Central memory CD8-positive, alpha-beta T cell (primary cell): ENCODE results near the gene CMIP.
A peak's percentile ranks its signal among the peaks of the same experiment; 100 is the strongest.

Experiments
- ATAC-seq: fragments of 150-1000 bp; cut with Tn5 transposase; replicated peaks from 2 replicates; pipeline ENCODE4 v1.10.0; 2022; ENCODE audit warnings: mild to moderate bottlenecking, moderate FRiP score, moderate number of reproducible peaks; ENCODE audit not compliant: poor library complexity, severe bottlenecking; ENCODE audit errors: extremely low read depth
- DNase-seq, 2 donors: peaks; one replicate each; pipeline ENCODE4 v3.0.0; 2021; ENCODE audit warnings: low spot score in 2 of 2
- H3K27ac Mint-ChIP-seq: one replicate; pipeline ENCODE4 v1.8.0; 2022; ENCODE audit warnings: low read depth, mild to moderate bottlenecking, moderate library complexity, mixed read lengths
- H3K27me3 Mint-ChIP-seq: one replicate; pipeline ENCODE4 v1.8.0; 2022; ENCODE audit warnings: mixed read lengths
- H3K36me3 Mint-ChIP-seq: one replicate; pipeline ENCODE4 v1.8.0; 2022; ENCODE audit warnings: mild to moderate bottlenecking, moderate library complexity, mixed read lengths; ENCODE audit not compliant: insufficient read depth
- H3K4me1 Mint-ChIP-seq: one replicate; pipeline ENCODE4 v1.8.0; 2022; ENCODE audit warnings: mixed read lengths
- H3K4me3 Mint-ChIP-seq: one replicate; pipeline ENCODE4 v1.8.0; 2022; ENCODE audit warnings: mild to moderate bottlenecking, moderate library complexity, mixed read lengths
- H3K9me3 Mint-ChIP-seq: one replicate; pipeline ENCODE4 v1.8.0; 2022; ENCODE audit warnings: mixed read lengths

The CMIP gene

GRCh38 chr16:81472391-81472790 lies 27.8 kb downstream of the CMIP start:
- H3K27ac Mint-ChIP-seq = peak overlapping the region; percentile 84
- peaks cover 26% of the 10 kb centered on the region for H3K36me3 Mint-ChIP-seq

GRCh38 chr16:81473066-81473488 lies 28.5 kb downstream of the CMIP start:
- Mint-ChIP-seq H3K4me1 (peaks cover 88% of the 10 kb centered on the region), H3K36me3 (peaks cover 29% of the 10 kb centered on the region), H3K27ac (peak overlapping the region; percentile 84), H3K4me3 (peak overlapping the region; percentile 37), H3K9me3 (no peaks in the 10 kb centered on the region), H3K27me3 (no peaks in the 10 kb centered on the region)
- DNase-seq (no peak), ATAC-seq (no peak)

More at GRCh38 chr16:81472391-81472790, 27.8 kb downstream of the CMIP start:
- Mint-ChIP-seq H3K4me1 (peaks cover 84% of the 10 kb centered on the region), H3K4me3 (no peak overlapping the region), H3K27me3 (no peaks in the 10 kb centered on the region), H3K9me3 (no peaks in the 10 kb centered on the region)
- ATAC-seq (no peak), DNase-seq (no peak)

- Mint-ChIP-seq H3K27ac (peak overlapping the region; percentile 84), H3K36me3 (peaks cover 26% of the 10 kb centered on the region), H3K4me1 (peaks cover 86% of the 10 kb centered on the region), H3K27me3 (no peaks in the 10 kb centered on the region), H3K4me3 (no peak overlapping the region), H3K9me3 (no peaks in the 10 kb centered on the region)
- ATAC-seq (no peak), DNase-seq (no peak)
These were observed 28.9 kb downstream of the CMIP start for GRCh38 chr16:81473558-81473957.

GRCh38 chr16:81473969-81474959 lies 29.7 kb downstream of the CMIP start:
- H3K4me1 Mint-ChIP-seq = peaks cover 86% of the 10 kb centered on the region
- DNase-seq (no peak), ATAC-seq (no peak)
- no peak overlapping the region for H3K4me3 Mint-ChIP-seq
- no peaks in the 10 kb centered on the region for H3K27me3 Mint-ChIP-seq
- H3K36me3 Mint-ChIP-seq = peaks cover 23% of the 10 kb centered on the region
- no peaks in the 10 kb centered on the region for H3K9me3 Mint-ChIP-seq
- peak overlapping the region; percentile 84 for H3K27ac Mint-ChIP-seq

GRCh38 chr16:81477697-81478693 lies 33.4 kb downstream of the CMIP start:
- H3K27me3 Mint-ChIP-seq = no peaks in the 10 kb centered on the region
- ATAC-seq (no peak), DNase-seq (no peak)
- peaks cover 15% of the 10 kb centered on the region for H3K36me3 Mint-ChIP-seq
- peak overlapping the region; percentile 76 for H3K27ac Mint-ChIP-seq
- H3K4me1 Mint-ChIP-seq = peaks cover 80% of the 10 kb centered on the region
- peaks cover 3% of the 10 kb centered on the region for H3K9me3 Mint-ChIP-seq
- H3K4me3 Mint-ChIP-seq = peak overlapping the region; percentile 49

GRCh38 chr16:81478876-81479511 lies 34.4 kb downstream of the CMIP start:
- ATAC-seq (peak; percentile 21), DNase-seq (no peak)
- Mint-ChIP-seq H3K27ac (peak overlapping the region; percentile 76), H3K36me3 (peaks cover 13% of the 10 kb centered on the region), H3K9me3 (peaks cover 5% of the 10 kb centered on the region), H3K4me3 (no peak overlapping the region), H3K4me1 (peaks cover 81% of the 10 kb centered on the region), H3K27me3 (no peaks in the 10 kb centered on the region)

- peak overlapping the region; percentile 76 for H3K27ac Mint-ChIP-seq
- peaks cover 5% of the 10 kb centered on the region for H3K9me3 Mint-ChIP-seq
- ATAC-seq (no peak), DNase-seq (no peak)
- H3K4me3 Mint-ChIP-seq = no peak overlapping the region
- peaks cover 76% of the 10 kb centered on the region for H3K4me1 Mint-ChIP-seq
- no peaks in the 10 kb centered on the region for H3K27me3 Mint-ChIP-seq
- H3K36me3 Mint-ChIP-seq = peaks cover 13% of the 10 kb centered on the region
These were observed 36.1 kb downstream of the CMIP start for GRCh38 chr16:81480606-81481206.

- Mint-ChIP-seq H3K36me3 (peaks cover 13% of the 10 kb centered on the region), H3K27ac (peak overlapping the region; percentile 76)
- DNase-seq = no peak
These were observed 36.7 kb downstream of the CMIP start for GRCh38 chr16:81481207-81481821.

GRCh38 chr16:81482329-81483063 lies 37.9 kb downstream of the CMIP start:
- Mint-ChIP-seq H3K4me3 (no peak overlapping the region), H3K27ac (peak overlapping the region; percentile 76)

More at GRCh38 chr16:81481207-81481821, 36.7 kb downstream of the CMIP start:
- ATAC-seq = peak; percentile 53
- Mint-ChIP-seq H3K27me3 (no peaks in the 10 kb centered on the region), H3K4me3 (peak overlapping the region; percentile 25), H3K9me3 (peaks cover 5% of the 10 kb centered on the region), H3K4me1 (peaks cover 75% of the 10 kb centered on the region)

GRCh38 chr16:81483064-81483969 lies 38.7 kb downstream of the CMIP start:
- no peak overlapping the region for H3K4me3 Mint-ChIP-seq
- H3K27me3 Mint-ChIP-seq = no peaks in the 10 kb centered on the region
- DNase-seq = no peak
- peaks cover 5% of the 10 kb centered on the region for H3K9me3 Mint-ChIP-seq
- H3K27ac Mint-ChIP-seq = peak overlapping the region; percentile 76
- H3K36me3 Mint-ChIP-seq = peaks cover 11% of the 10 kb centered on the region
- no peak for ATAC-seq
- H3K4me1 Mint-ChIP-seq = peaks cover 66% of the 10 kb centered on the region

More at GRCh38 chr16:81482329-81483063, 37.9 kb downstream of the CMIP start:
- H3K4me1 Mint-ChIP-seq = peaks cover 65% of the 10 kb centered on the region
- no peak for ATAC-seq
- H3K36me3 Mint-ChIP-seq = peaks cover 11% of the 10 kb centered on the region
- DNase-seq = no peak
- H3K27me3 Mint-ChIP-seq = no peaks in the 10 kb centered on the region
- peaks cover 5% of the 10 kb centered on the region for H3K9me3 Mint-ChIP-seq
